Stimulated activated naive B cell treated with anti-CD40 and anti-IgM and Interleukin-4, amounts not matched to agents 10 μg/mL and 1 μg/mL and 100 μg/mL, for 72 hours (primary cell): ENCODE data around the gene TLR6.

Experiments
- ATAC-seq, 2 donors: fragments of 150-1000 bp; cut with Tn5 transposase; replicated peaks; 2 replicates each; pipeline ENCODE4 v1.10.0; 2021; ENCODE audit warnings: moderate library complexity in 1 of 2
- DNase-seq: peaks from one replicate; pipeline ENCODE4 v3.0.0; 2021
- H3K27ac Mint-ChIP-seq: one replicate; pipeline ENCODE4 v1.8.0; 2022; ENCODE audit warnings: mild to moderate bottlenecking, mixed read lengths
- H3K27me3 Mint-ChIP-seq, 2 donors: one replicate each; pipeline ENCODE4 v1.8.0; 2022; ENCODE audit warnings: mixed read lengths in 2 of 2
- H3K36me3 Mint-ChIP-seq, 2 donors: one replicate each; pipeline ENCODE4 v1.8.0; 2022; ENCODE audit warnings: mixed read lengths in 2 of 2, mild to moderate bottlenecking in 1 of 2
- H3K4me1 Mint-ChIP-seq, 2 donors: one replicate each; pipeline ENCODE4 v1.8.0; 2022; ENCODE audit warnings: mixed read lengths in 2 of 2, mild to moderate bottlenecking in 1 of 2
- H3K4me3 Mint-ChIP-seq, 2 donors: one replicate each; pipeline ENCODE4 v1.8.0; 2022; ENCODE audit warnings: mild to moderate bottlenecking in 2 of 2, mixed read lengths in 2 of 2, moderate library complexity in 1 of 2
- H3K9me3 Mint-ChIP-seq, 2 donors: one replicate each; pipeline ENCODE4 v1.8.0; 2022; ENCODE audit warnings: mixed read lengths in 2 of 2, mild to moderate bottlenecking in 1 of 2

TLR6 gene

GRCh38 chr4:38856524-38857337, at the start of gene TLR6:
Gene TLR6 (minus strand): TSS chr4:38856817. CDS start chr4:38829473, 27,344 bp downstream.
- Mint-ChIP-seq H3K27ac (peak within 1 kb of the TSS; percentile 96), H3K4me3 (peak within 1 kb of the TSS; percentile 68 to 88)

GRCh38 chr4:38905652-38906385, 49.2 kb upstream of the TLR6 start:
- ATAC-seq (no peak), DNase-seq (no peak)
- Mint-ChIP-seq H3K27ac (no peak overlapping the region), H3K9me3 (no peaks in the 10 kb centered on the region), H3K4me3 (no peak overlapping the region), H3K4me1 (peaks cover 0 to 9% of the 10 kb centered on the region in 2 donors), H3K27me3 (no peaks in the 10 kb centered on the region), H3K36me3 (peaks cover 0 to 2% of the 10 kb centered on the region in 2 donors)

More at GRCh38 chr4:38856524-38857337, at the start of gene TLR6:
- H3K4me1 Mint-ChIP-seq = peaks cover 29 to 38% of the 10 kb centered on the region in 2 donors
- H3K9me3 Mint-ChIP-seq = no peaks in the 10 kb centered on the region
- ATAC-seq (peak; percentile 38 to 52), DNase-seq (peak; percentile 62)
- no peaks in the 10 kb centered on the region for H3K36me3 Mint-ChIP-seq
- H3K27me3 Mint-ChIP-seq = no peaks in the 10 kb centered on the region

- Mint-ChIP-seq H3K4me1 (peaks cover 0 to 9% of the 10 kb centered on the region in 2 donors), H3K4me3 (no peak overlapping the region), H3K27me3 (no peaks in the 10 kb centered on the region), H3K9me3 (no peaks in the 10 kb centered on the region), H3K36me3 (no peaks in the 10 kb centered on the region), H3K27ac (no peak overlapping the region)
- DNase-seq = no peak
- ATAC-seq = no peak
These were observed 48.1 kb upstream of the TLR6 start for GRCh38 chr4:38904682-38905081.

GRCh38 chr4:38904090-38904666, 47.6 kb upstream of the TLR6 start:
- H3K36me3 Mint-ChIP-seq = no peaks in the 10 kb centered on the region

GRCh38 chr4:38902695-38903094, 46.1 kb upstream of the TLR6 start:
- Mint-ChIP-seq H3K27me3 (no peaks in the 10 kb centered on the region), H3K4me3 (no peak overlapping the region), H3K36me3 (no peaks in the 10 kb centered on the region), H3K4me1 (peaks cover 0 to 9% of the 10 kb centered on the region in 2 donors), H3K9me3 (no peaks in the 10 kb centered on the region), H3K27ac (no peak overlapping the region)
- ATAC-seq (peak; percentile 83 to 86), DNase-seq (no peak)

More at GRCh38 chr4:38904090-38904666, 47.6 kb upstream of the TLR6 start:
- Mint-ChIP-seq H3K27ac (no peak overlapping the region), H3K27me3 (no peaks in the 10 kb centered on the region), H3K4me3 (no peak overlapping the region), H3K4me1 (peaks cover 0 to 9% of the 10 kb centered on the region in 2 donors), H3K9me3 (no peaks in the 10 kb centered on the region)
- DNase-seq (no peak), ATAC-seq (no peak)

GRCh38 chr4:38902221-38902620, 45.6 kb upstream of the TLR6 start:
- Mint-ChIP-seq H3K36me3 (no peaks in the 10 kb centered on the region), H3K27me3 (no peaks in the 10 kb centered on the region), H3K4me3 (no peak overlapping the region), H3K9me3 (no peaks in the 10 kb centered on the region), H3K27ac (no peak overlapping the region), H3K4me1 (peaks cover 0 to 9% of the 10 kb centered on the region in 2 donors)
- ATAC-seq (no peak), DNase-seq (no peak)

- no peaks in the 10 kb centered on the region for H3K36me3 Mint-ChIP-seq
- H3K27me3 Mint-ChIP-seq = no peaks in the 10 kb centered on the region
- no peak overlapping the region for H3K4me3 Mint-ChIP-seq
- no peak for ATAC-seq
- H3K4me1 Mint-ChIP-seq = peaks cover 10 to 11% of the 10 kb centered on the region in 2 donors
- no peak overlapping the region for H3K27ac Mint-ChIP-seq
- DNase-seq = no peak
- no peaks in the 10 kb centered on the region for H3K9me3 Mint-ChIP-seq
These were observed 41.6 kb upstream of the TLR6 start for GRCh38 chr4:38898245-38898644.

GRCh38 chr4:38896940-38897339, 40.3 kb upstream of the TLR6 start:
- no peak for DNase-seq
- no peaks in the 10 kb centered on the region for H3K27me3 Mint-ChIP-seq
- ATAC-seq = no peak
- H3K27ac Mint-ChIP-seq = no peak overlapping the region
- no peaks in the 10 kb centered on the region for H3K36me3 Mint-ChIP-seq
- H3K4me1 Mint-ChIP-seq = peaks cover 10 to 11% of the 10 kb centered on the region in 2 donors
- no peaks in the 10 kb centered on the region for H3K9me3 Mint-ChIP-seq
- H3K4me3 Mint-ChIP-seq = no peak overlapping the region

- H3K27ac Mint-ChIP-seq = no peak overlapping the region
These were observed 37.8 kb upstream of the TLR6 start for GRCh38 chr4:38894322-38894982.

GRCh38 chr4:38891051-38891983, 34.7 kb upstream of the TLR6 start:
- DNase-seq = no peak
- peaks cover 0 to 4% of the 10 kb centered on the region in 2 donors for H3K36me3 Mint-ChIP-seq
- H3K27ac Mint-ChIP-seq = no peak overlapping the region
- H3K27me3 Mint-ChIP-seq = no peaks in the 10 kb centered on the region
- peaks cover 28 to 47% of the 10 kb centered on the region in 2 donors for H3K4me1 Mint-ChIP-seq
- ATAC-seq = no peak
- H3K4me3 Mint-ChIP-seq = no peak overlapping the region
- no peaks in the 10 kb centered on the region for H3K9me3 Mint-ChIP-seq

More at GRCh38 chr4:38894322-38894982, 37.8 kb upstream of the TLR6 start:
- H3K9me3 Mint-ChIP-seq = no peaks in the 10 kb centered on the region
- peaks cover 24 to 31% of the 10 kb centered on the region in 2 donors for H3K4me1 Mint-ChIP-seq
- no peak overlapping the region for H3K4me3 Mint-ChIP-seq
- H3K36me3 Mint-ChIP-seq = peaks cover 0 to 4% of the 10 kb centered on the region in 2 donors
- no peak for DNase-seq
- peak; percentile 45 to 62 for ATAC-seq
- H3K27me3 Mint-ChIP-seq = no peaks in the 10 kb centered on the region

- no peak for DNase-seq
- H3K27ac Mint-ChIP-seq = peak overlapping the region; percentile 79
- ATAC-seq = peak; percentile 69 to 75
These were observed 32.5 kb upstream of the TLR6 start for GRCh38 chr4:38889143-38889542.

GRCh38 chr4:38884254-38884653, 27.6 kb upstream of the TLR6 start:
- DNase-seq (no peak), ATAC-seq (no peak)
- Mint-ChIP-seq H3K27ac (no peak overlapping the region), H3K4me3 (no peak overlapping the region), H3K4me1 (peaks cover 5 to 14% of the 10 kb centered on the region in 2 donors), H3K27me3 (no peaks in the 10 kb centered on the region), H3K9me3 (no peaks in the 10 kb centered on the region), H3K36me3 (no peaks in the 10 kb centered on the region)

More at GRCh38 chr4:38889143-38889542, 32.5 kb upstream of the TLR6 start:
- Mint-ChIP-seq H3K4me1 (peaks cover 24 to 36% of the 10 kb centered on the region in 2 donors), H3K9me3 (no peaks in the 10 kb centered on the region), H3K36me3 (peaks cover 0 to 4% of the 10 kb centered on the region in 2 donors), H3K4me3 (peak overlapping the region in 1 of 2 donors; percentile 8), H3K27me3 (no peaks in the 10 kb centered on the region)

- no peak overlapping the region for H3K27ac Mint-ChIP-seq
- DNase-seq (no peak), ATAC-seq (no peak)
- no peaks in the 10 kb centered on the region for H3K27me3 Mint-ChIP-seq
- no peaks in the 10 kb centered on the region for H3K9me3 Mint-ChIP-seq
- H3K4me1 Mint-ChIP-seq = peaks cover 2 to 5% of the 10 kb centered on the region in 2 donors
- H3K36me3 Mint-ChIP-seq = peaks cover 2 to 4% of the 10 kb centered on the region in 2 donors
- no peak overlapping the region for H3K4me3 Mint-ChIP-seq
These were observed 20.0 kb upstream of the TLR6 start for GRCh38 chr4:38876636-38877035.
